ENCODE measurements around the gene NRIP2. TPM values are rescaled to one million over a fixed set of nuclear protein-coding genes. Genes with fewer than 3 reads are reported as not detected.

The NRIP2 gene
- total RNA-seq, 2 experiments from 2014 or later, result not detected

DNA sequence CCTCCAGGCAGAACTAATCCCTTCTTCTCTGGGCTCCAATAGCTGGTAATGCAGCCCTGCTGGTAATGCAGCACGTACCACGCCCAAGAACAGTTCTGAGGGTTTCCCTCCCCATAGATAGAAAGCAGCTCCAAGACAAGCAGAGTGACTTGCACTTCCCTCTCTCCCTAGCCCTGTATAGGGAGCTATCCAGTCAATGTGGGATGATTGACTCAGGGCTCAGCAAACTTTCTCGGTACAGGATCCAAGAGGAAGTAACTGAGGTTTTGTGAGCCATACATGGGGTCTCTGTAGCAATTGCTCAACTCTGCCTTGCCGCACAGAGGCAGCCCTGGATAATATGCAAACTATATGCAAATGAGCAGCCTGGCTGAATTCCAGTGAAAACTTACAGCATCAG is 55.6 kb downstream of the NRIP2 start:
- ChIA-PET CTCF (no interaction called here), POLR2A (no interaction called here)
- ATAC-seq (ENCODE audit: poor library complexity) (no peak), DNase-seq (no peak)
- H3K27ac ChIP-seq (ENCODE audit: low read depth in 1 of 2, low read length in 2 of 2), result no peak overlapping the region
- H3K4me3 ChIP-seq (ENCODE audit: low read length), result no peak overlapping the region
- no peaks in the 10 kb centered on the region for H3K27me3 ChIP-seq (ENCODE audit: control insufficient read depth in 1 of 2, insufficient read depth in 2 of 2, low read length in 2 of 2)
- H3K4me1 ChIP-seq (ENCODE audit: insufficient read depth, low read length), result peaks cover 10% of the 10 kb centered on the region
- H3K27me3 Mint-ChIP-seq, result peaks cover 11% of the 10 kb centered on the region
- intact Hi-C loops (cut with DNase I, micrococcal nuclease), result no loop called here
- H3K27ac Mint-ChIP-seq, result no peak overlapping the region
- H3K36me3 ChIP-seq (ENCODE audit: insufficient read depth, low read length), result no peaks in the 10 kb centered on the region
- H3K4me1 Mint-ChIP-seq (ENCODE audit: low read depth), result peaks cover 6% of the 10 kb centered on the region
- H3K4me3 Mint-ChIP-seq, result no peak overlapping the region
- no peaks in the 10 kb centered on the region for H3K9me3 ChIP-seq (ENCODE audit: control insufficient read depth in 1 of 2, insufficient read depth in 1 of 2, low read length in 2 of 2)
- H3K36me3 Mint-ChIP-seq (ENCODE audit: low read depth), result no peaks in the 10 kb centered on the region
- TF ChIP-seq, protein P1, sequence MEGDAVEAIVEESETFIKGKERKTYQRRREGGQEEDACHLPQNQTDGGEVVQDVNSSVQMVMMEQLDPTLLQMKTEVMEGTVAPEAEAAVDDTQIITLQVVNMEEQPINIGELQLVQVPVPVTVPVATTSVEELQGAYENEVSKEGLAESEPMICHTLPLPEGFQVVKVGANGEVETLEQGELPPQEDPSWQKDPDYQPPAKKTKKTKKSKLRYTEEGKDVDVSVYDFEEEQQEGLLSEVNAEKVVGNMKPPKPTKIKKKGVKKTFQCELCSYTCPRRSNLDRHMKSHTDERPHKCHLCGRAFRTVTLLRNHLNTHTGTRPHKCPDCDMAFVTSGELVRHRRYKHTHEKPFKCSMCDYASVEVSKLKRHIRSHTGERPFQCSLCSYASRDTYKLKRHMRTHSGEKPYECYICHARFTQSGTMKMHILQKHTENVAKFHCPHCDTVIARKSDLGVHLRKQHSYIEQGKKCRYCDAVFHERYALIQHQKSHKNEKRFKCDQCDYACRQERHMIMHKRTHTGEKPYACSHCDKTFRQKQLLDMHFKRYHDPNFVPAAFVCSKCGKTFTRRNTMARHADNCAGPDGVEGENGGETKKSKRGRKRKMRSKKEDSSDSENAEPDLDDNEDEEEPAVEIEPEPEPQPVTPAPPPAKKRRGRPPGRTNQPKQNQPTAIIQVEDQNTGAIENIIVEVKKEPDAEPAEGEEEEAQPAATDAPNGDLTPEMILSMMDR (IDR thresholded peaks at IDR 0.05), result no peak
- H3K9me3 Mint-ChIP-seq, result no peaks in the 10 kb centered on the region

GRCh38 chr12:2776129-2776806 is 58.6 kb downstream of the NRIP2 start:
- no peaks in the 10 kb centered on the region for H3K27me3 ChIP-seq (ENCODE audit: control insufficient read depth in 1 of 2, insufficient read depth in 2 of 2, low read length in 2 of 2)
- ChIA-PET CTCF (no interaction called here), POLR2A (no interaction called here)
- H3K36me3 ChIP-seq (ENCODE audit: insufficient read depth, low read length), result no peaks in the 10 kb centered on the region
- no peak overlapping the region for H3K4me3 ChIP-seq (ENCODE audit: low read length)
- H3K4me1 Mint-ChIP-seq (ENCODE audit: low read depth), result no peaks in the 10 kb centered on the region
- no peaks in the 10 kb centered on the region for H3K27me3 Mint-ChIP-seq
- H3K4me3 Mint-ChIP-seq, result no peak overlapping the region
- H3K27ac ChIP-seq (ENCODE audit: low read depth in 1 of 2, low read length in 2 of 2), result no peak overlapping the region
- no peak for ATAC-seq (ENCODE audit: poor library complexity)
- no peak for DNase-seq
- TF ChIP-seq, protein P1 (IDR thresholded peaks at IDR 0.05), result no peak
- H3K9me3 Mint-ChIP-seq, result no peaks in the 10 kb centered on the region
- H3K27ac Mint-ChIP-seq, result no peak overlapping the region
- H3K36me3 Mint-ChIP-seq (ENCODE audit: low read depth), result no peaks in the 10 kb centered on the region
- H3K4me1 ChIP-seq (ENCODE audit: insufficient read depth, low read length), result no peaks in the 10 kb centered on the region
- intact Hi-C loops (cut with DNase I, micrococcal nuclease), result no loop called here
- H3K9me3 ChIP-seq (ENCODE audit: control insufficient read depth in 1 of 2, insufficient read depth in 1 of 2, low read length in 2 of 2), result no peaks in the 10 kb centered on the region

DNA sequence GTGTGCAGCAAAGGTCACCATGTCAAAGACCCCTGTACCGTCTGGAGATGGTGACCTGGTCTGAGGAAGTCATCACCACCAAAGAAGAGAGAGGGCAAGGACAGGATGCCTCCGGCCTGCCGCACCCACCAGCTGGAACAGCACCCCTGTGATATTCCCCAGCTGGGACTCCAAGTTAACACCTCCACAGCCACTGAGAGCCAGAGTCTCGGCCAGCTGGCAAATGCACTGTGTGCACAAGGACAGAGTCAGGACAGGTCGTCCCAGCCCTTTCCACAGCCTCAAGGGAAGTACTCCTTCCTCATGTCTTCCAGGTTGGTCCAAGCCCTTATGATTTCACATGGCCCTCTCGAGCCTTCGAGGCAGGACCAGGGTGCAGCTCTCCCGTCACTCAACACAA is 59.4 kb downstream of the NRIP2 start:
- Mint-ChIP-seq H3K4me3 (no peak overlapping the region), H3K4me1 (ENCODE audit: low read depth) (no peaks in the 10 kb centered on the region), H3K27ac (no peak overlapping the region), H3K36me3 (ENCODE audit: low read depth) (no peaks in the 10 kb centered on the region), H3K9me3 (no peaks in the 10 kb centered on the region), H3K27me3 (no peaks in the 10 kb centered on the region)
- Histone ChIP-seq H3K36me3 (ENCODE audit: insufficient read depth, low read length) (no peaks in the 10 kb centered on the region), H3K4me1 (ENCODE audit: insufficient read depth, low read length) (no peaks in the 10 kb centered on the region), H3K27me3 (ENCODE audit: control insufficient read depth in 1 of 2, insufficient read depth in 2 of 2, low read length in 2 of 2) (no peaks in the 10 kb centered on the region), H3K4me3 (ENCODE audit: low read length) (no peak overlapping the region), H3K27ac (ENCODE audit: low read depth in 1 of 2, low read length in 2 of 2) (no peak overlapping the region), H3K9me3 (ENCODE audit: control insufficient read depth in 1 of 2, insufficient read depth in 1 of 2, low read length in 2 of 2) (no peaks in the 10 kb centered on the region)
- CTCF ChIA-PET, result no interaction called here
- ATAC-seq (ENCODE audit: poor library complexity) (no peak), DNase-seq (no peak)
- intact Hi-C loops (cut with DNase I, micrococcal nuclease), result no loop called here
- TF ChIP-seq, protein P1 (IDR thresholded peaks at IDR 0.05), result no peak
- POLR2A ChIA-PET, result no interaction called here

Other genes starting within 250 kb of the NRIP2 start
- 10 to 100 TPM; 35.7 to 40.3 TPM for gene FKBP4, start 40.1 kb downstream of the NRIP2 start, total RNA-seq
- gene ITFG2, start 22.4 kb downstream of the NRIP2 start, total RNA-seq, result 10 to 100 TPM; 61.3 to 68.5 TPM
- not detected for gene TEX52, start 22.0 kb upstream of the NRIP2 start, total RNA-seq
- gene FOXM1, start 42.1 kb upstream of the NRIP2 start, total RNA-seq, result under 1 TPM; 0.59 to 0.80 TPM
- 10 to 100 TPM; 26.5 to 31.3 TPM for gene RHNO1, start 42.2 kb upstream of the NRIP2 start, total RNA-seq
- 1 to 10 TPM; 4.2 to 5.5 TPM for gene TULP3, start 55.9 kb upstream of the NRIP2 start, total RNA-seq
- gene TEAD4, start 124.4 kb upstream of the NRIP2 start, total RNA-seq, result not detected
- 1 to 10 TPM in 1 of 2 experiments, under 1 TPM in 1; 0.82 to 1.3 TPM for gene TSPAN9, start 242.3 kb upstream of the NRIP2 start, total RNA-seq